GM19452 (cell line): ENCODE results near the gene RAD51.

ENCODE experiments used
- ATAC-seq: cut with Tn5 transposase; IDR thresholded peaks from one replicate; pipeline ENCODE4 v1.9.1; 2021; ENCODE audit not compliant: unreplicated experiment

The RAD51 gene

GRCh38 chr15:40776537-40777141 is 81.7 kb downstream of the RAD51 start:
- ATAC-seq = no peak
